Activated B cell treated with CpG ODN at 0.5 μM for 24 hours (primary cell): ENCODE measurements around the gene RS1. TPM values are rescaled to one million over a fixed set of nuclear protein-coding genes. Genes with fewer than 3 reads are reported as not detected.

Experiments
- ATAC-seq: fragments of 200-7000 bp; cut with Tn5 transposase; one replicate; pipeline ENCODE4 v1.10.0; 2021; ENCODE audit warnings: low read depth, mild to moderate bottlenecking, moderate library complexity
- CTCF ChIA-PET: fragments of 350-600 bp; sonication (Branson Sonifier 250); formaldehyde crosslinking; loops from one replicate; lab custom pipeline; 2021; ENCODE audit warnings: antibody characterized with exemption; lab: Charles Lee
- POLR2A ChIA-PET: fragments of 350-600 bp; sonication (Branson Sonifier 250); formaldehyde crosslinking; loops from one replicate; lab custom pipeline; 2021; ENCODE audit warnings: antibody characterized with exemption; lab: Charles Lee
- DNase-seq: peaks from one replicate; pipeline ENCODE4 v3.0.0; 2022
- H3K27ac Mint-ChIP-seq: one replicate; pipeline ENCODE4 v1.8.0; 2020; ENCODE audit warnings: mixed read lengths
- H3K27me3 Mint-ChIP-seq: one replicate; pipeline ENCODE4 v1.8.0; 2021; ENCODE audit warnings: mixed read lengths
- H3K36me3 Mint-ChIP-seq: one replicate; pipeline ENCODE4 v1.8.0; 2021; ENCODE audit warnings: low read depth, mixed read lengths
- H3K4me1 Mint-ChIP-seq: one replicate; pipeline ENCODE4 v1.8.0; 2021; ENCODE audit warnings: mixed read lengths
- H3K4me3 Mint-ChIP-seq: one replicate; pipeline ENCODE4 v1.8.0; 2020; ENCODE audit warnings: mild to moderate bottlenecking, mixed read lengths
- H3K9me3 Mint-ChIP-seq: one replicate; pipeline ENCODE4 v1.8.0; 2020; ENCODE audit warnings: mixed read lengths
- intact Hi-C: fragments of 100-400 bp; cut with micrococcal nuclease; formaldehyde crosslinking; loops from one replicate; pipeline ENCODE4 v1.15.1; 2024
- total RNA-seq: library from RNA; stranded (reverse); gene quantifications from 2 replicates; pipeline ENCODE4 v1.2.3, GENCODE V29; 2022
- TF ChIP-seq, protein P1 (sequence below): fragments of 200-600 bp; IDR thresholded peaks from one replicate; pipeline ENCODE4 v1.8.0; 2022; ENCODE audit warnings: antibody characterized with exemption, mild to moderate bottlenecking

Gene RS1
- total RNA-seq, 1 donor from 2014 or later, result not detected

DNA sequence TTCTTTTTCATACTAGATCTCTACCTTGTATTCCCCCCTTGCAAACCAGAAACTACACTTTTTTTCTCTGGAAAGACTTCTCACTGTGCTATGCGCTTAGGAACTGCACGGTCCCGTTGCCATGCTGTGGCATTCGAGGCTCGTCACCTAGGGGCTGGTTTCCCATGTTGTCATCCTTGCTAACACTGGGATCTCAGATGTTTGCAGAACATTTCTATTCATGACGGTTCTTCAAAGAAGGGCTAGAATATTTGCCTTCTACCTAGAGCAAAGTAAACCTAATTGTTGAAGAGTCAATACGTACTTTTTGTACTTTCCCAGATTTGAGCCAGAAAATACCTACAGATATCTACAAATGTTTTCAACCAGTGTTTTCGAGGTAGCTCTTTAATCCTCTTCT, 41.0 kb downstream of the RS1 start:
- ChIA-PET POLR2A (no interaction called here), CTCF (no interaction called here)
- no peaks in the 10 kb centered on the region for H3K27me3 Mint-ChIP-seq
- intact Hi-C loops, result loop anchor here (10.0 kb wide), 1 partner anchor 74 kb away; the partner anchor contains the start of gene PPEF1
- no peaks in the 10 kb centered on the region for H3K4me1 Mint-ChIP-seq
- no peak overlapping the region for H3K4me3 Mint-ChIP-seq
- TF ChIP-seq, protein P1, sequence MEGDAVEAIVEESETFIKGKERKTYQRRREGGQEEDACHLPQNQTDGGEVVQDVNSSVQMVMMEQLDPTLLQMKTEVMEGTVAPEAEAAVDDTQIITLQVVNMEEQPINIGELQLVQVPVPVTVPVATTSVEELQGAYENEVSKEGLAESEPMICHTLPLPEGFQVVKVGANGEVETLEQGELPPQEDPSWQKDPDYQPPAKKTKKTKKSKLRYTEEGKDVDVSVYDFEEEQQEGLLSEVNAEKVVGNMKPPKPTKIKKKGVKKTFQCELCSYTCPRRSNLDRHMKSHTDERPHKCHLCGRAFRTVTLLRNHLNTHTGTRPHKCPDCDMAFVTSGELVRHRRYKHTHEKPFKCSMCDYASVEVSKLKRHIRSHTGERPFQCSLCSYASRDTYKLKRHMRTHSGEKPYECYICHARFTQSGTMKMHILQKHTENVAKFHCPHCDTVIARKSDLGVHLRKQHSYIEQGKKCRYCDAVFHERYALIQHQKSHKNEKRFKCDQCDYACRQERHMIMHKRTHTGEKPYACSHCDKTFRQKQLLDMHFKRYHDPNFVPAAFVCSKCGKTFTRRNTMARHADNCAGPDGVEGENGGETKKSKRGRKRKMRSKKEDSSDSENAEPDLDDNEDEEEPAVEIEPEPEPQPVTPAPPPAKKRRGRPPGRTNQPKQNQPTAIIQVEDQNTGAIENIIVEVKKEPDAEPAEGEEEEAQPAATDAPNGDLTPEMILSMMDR, result no peak
- peaks cover 2% of the 10 kb centered on the region for H3K9me3 Mint-ChIP-seq
- H3K36me3 Mint-ChIP-seq, result peaks cover 9% of the 10 kb centered on the region
- no peak for ATAC-seq
- no peak overlapping the region for H3K27ac Mint-ChIP-seq
- no peak for DNase-seq

- TF ChIP-seq, protein P1, result no peak
- intact Hi-C loops, result no loop called here
- H3K4me3 Mint-ChIP-seq, result no peak overlapping the region
- ChIA-PET POLR2A (no interaction called here), CTCF (no interaction called here)
- peaks cover 10% of the 10 kb centered on the region for H3K36me3 Mint-ChIP-seq
- no peaks in the 10 kb centered on the region for H3K27me3 Mint-ChIP-seq
- H3K4me1 Mint-ChIP-seq, result no peaks in the 10 kb centered on the region
- no peak for DNase-seq
- H3K27ac Mint-ChIP-seq, result no peak overlapping the region
- ATAC-seq, result no peak
- no peaks in the 10 kb centered on the region for H3K9me3 Mint-ChIP-seq
Measured at GRCh38 chrX:18624599-18624998, 47.3 kb downstream of the RS1 start.

GRCh38 chrX:18620349-18620748, 51.6 kb downstream of the RS1 start:
- Mint-ChIP-seq H3K36me3 (peaks cover 13% of the 10 kb centered on the region), H3K4me3 (no peak overlapping the region), H3K4me1 (no peaks in the 10 kb centered on the region), H3K9me3 (no peaks in the 10 kb centered on the region), H3K27me3 (no peaks in the 10 kb centered on the region), H3K27ac (no peak overlapping the region)
- ChIA-PET POLR2A (no interaction called here), CTCF (no interaction called here)
- no peak for DNase-seq
- intact Hi-C loops, result no loop called here
- TF ChIP-seq, protein P1, result no peak
- ATAC-seq, result no peak

GRCh38 chrX:18619288-18619687, 52.6 kb downstream of the RS1 start:
- TF ChIP-seq, protein P1, result no peak
- Mint-ChIP-seq H3K4me1 (no peaks in the 10 kb centered on the region), H3K36me3 (peaks cover 8% of the 10 kb centered on the region), H3K9me3 (no peaks in the 10 kb centered on the region), H3K4me3 (no peak overlapping the region), H3K27ac (no peak overlapping the region), H3K27me3 (no peaks in the 10 kb centered on the region)
- intact Hi-C loops, result no loop called here
- CTCF ChIA-PET, result no interaction called here
- DNase-seq, result no peak
- ATAC-seq, result no peak
- POLR2A ChIA-PET, result no interaction called here

- ChIA-PET POLR2A (no interaction called here), CTCF (no interaction called here)
- H3K9me3 Mint-ChIP-seq, result no peaks in the 10 kb centered on the region
- H3K4me1 Mint-ChIP-seq, result no peaks in the 10 kb centered on the region
- intact Hi-C loops, result no loop called here
- DNase-seq (no peak), ATAC-seq (no peak)
- H3K4me3 Mint-ChIP-seq, result no peak overlapping the region
- H3K27ac Mint-ChIP-seq, result no peak overlapping the region
- peaks cover 14% of the 10 kb centered on the region for H3K36me3 Mint-ChIP-seq
- TF ChIP-seq, protein P1, result no peak
- no peaks in the 10 kb centered on the region for H3K27me3 Mint-ChIP-seq
Measured at GRCh38 chrX:18617407-18617750, 54.5 kb downstream of the RS1 start.
